ENCODE results near the gene ADGRG2. TPM values are rescaled to one million over a fixed set of nuclear protein-coding genes. Genes with fewer than 3 reads are reported as not detected.

Gene ADGRG2
- total and polyA plus RNA-seq, 3 donors from 2014 or later = 5.0 to 17.2 (median 5.8) TPM

DNA sequence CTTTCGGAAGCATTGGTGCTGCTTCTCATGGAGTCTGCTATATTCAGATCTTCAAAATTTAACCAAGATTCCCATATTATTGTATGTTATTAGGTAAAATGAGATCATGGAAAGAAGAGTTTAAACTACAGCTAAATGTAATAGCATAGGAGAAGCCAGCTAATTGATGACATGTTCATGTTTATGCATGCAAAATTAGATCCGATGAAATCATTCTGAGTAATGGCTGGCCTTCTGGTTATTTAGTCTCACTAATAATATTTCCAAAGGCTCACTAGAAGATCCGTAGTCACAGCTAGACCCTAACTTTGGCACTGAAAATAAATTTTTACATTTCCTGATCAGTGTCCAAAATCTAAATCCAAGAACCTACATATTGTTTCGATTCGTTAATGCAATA is 118.5 kb downstream of the ADGRG2 start:
- TF ChIP-seq, protein P1, sequence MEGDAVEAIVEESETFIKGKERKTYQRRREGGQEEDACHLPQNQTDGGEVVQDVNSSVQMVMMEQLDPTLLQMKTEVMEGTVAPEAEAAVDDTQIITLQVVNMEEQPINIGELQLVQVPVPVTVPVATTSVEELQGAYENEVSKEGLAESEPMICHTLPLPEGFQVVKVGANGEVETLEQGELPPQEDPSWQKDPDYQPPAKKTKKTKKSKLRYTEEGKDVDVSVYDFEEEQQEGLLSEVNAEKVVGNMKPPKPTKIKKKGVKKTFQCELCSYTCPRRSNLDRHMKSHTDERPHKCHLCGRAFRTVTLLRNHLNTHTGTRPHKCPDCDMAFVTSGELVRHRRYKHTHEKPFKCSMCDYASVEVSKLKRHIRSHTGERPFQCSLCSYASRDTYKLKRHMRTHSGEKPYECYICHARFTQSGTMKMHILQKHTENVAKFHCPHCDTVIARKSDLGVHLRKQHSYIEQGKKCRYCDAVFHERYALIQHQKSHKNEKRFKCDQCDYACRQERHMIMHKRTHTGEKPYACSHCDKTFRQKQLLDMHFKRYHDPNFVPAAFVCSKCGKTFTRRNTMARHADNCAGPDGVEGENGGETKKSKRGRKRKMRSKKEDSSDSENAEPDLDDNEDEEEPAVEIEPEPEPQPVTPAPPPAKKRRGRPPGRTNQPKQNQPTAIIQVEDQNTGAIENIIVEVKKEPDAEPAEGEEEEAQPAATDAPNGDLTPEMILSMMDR (IDR thresholded peaks at IDR 0.05) = no peak
- TF ChIP-seq POLR2A (IDR thresholded peaks at IDR 0.05) = no peak
- Histone ChIP-seq H3K27me3 (no peaks in the 10 kb centered on the region), H3K4me3 (no peak overlapping the region), H3K4me1 (no peaks in the 10 kb centered on the region), H3K9me3 (no peaks in the 10 kb centered on the region), H3K27ac (no peak overlapping the region), H3K36me3 (ENCODE audit: low read depth, missing control alignments) (no peaks in the 10 kb centered on the region)
- intact Hi-C loops (cut with DNase I; ENCODE audit: low total_unique reads) = no loop called here
- WGBS, 2 donors = 93 to 94% methylated on average over 5 of the region's 5 CpGs
- DNase-seq = no peak

DNA sequence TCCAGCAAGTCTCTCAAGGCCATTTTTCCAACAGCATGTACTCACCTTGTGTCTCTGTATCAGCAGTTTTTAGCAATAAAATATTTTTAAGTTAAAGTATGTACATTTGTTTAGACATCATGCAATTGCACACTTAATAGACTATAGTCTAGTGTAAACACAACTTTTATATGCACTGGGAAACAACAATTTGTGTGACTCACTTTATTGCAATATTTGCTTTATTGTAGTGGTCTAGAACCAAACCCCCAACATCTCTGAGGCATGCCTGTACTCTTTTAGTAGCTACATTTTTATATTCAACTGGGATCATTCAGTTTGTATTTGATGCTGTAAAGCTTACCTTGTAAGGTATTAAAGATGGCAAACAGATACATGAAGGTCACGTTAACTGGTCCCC is 123.6 kb downstream of the ADGRG2 start:
- Histone ChIP-seq H3K27ac (no peak overlapping the region), H3K4me3 (no peak overlapping the region), H3K9me3 (no peaks in the 10 kb centered on the region), H3K36me3 (ENCODE audit: low read depth, missing control alignments) (no peaks in the 10 kb centered on the region), H3K4me1 (no peaks in the 10 kb centered on the region), H3K27me3 (no peaks in the 10 kb centered on the region)
- no peak for TF ChIP-seq POLR2A (IDR thresholded peaks at IDR 0.05)
- TF ChIP-seq, protein P1 (IDR thresholded peaks at IDR 0.05) = no peak
- DNase-seq = no peak
- WGBS, 2 donors = 46 to 67% methylated on average over 1 of the region's 1 CpG
- intact Hi-C loops (cut with DNase I; ENCODE audit: low total_unique reads) = no loop called here

DNA sequence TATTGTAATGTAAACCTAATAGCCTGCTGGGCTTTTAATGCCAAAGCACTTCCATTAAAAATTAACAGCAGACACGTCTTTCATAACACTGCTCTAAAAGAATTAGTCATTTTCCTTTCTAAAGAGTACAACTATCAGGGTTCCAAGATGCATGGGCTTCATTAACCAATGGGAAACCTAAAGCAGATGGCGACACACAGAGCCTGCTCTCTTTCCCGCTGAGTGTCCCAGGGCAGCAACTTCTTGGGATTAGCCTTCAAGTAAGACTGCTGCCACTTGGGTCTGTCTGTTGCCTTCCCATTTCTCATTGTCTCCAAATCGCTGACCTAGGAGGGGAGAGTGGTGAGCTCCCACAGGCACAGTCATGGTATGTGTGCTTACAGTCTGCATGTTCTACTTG is 124.4 kb downstream of the ADGRG2 start:
- no peaks in the 10 kb centered on the region for H3K36me3 ChIP-seq (ENCODE audit: low read depth, missing control alignments)
- no peak overlapping the region for H3K27ac ChIP-seq
- TF ChIP-seq POLR2A (IDR thresholded peaks at IDR 0.05) = no peak
- TF ChIP-seq, protein P1 (IDR thresholded peaks at IDR 0.05) = no peak
- DNase-seq = no peak
- WGBS, 2 donors = 81% methylated on average over 4 of the region's 4 CpGs
- H3K27me3 ChIP-seq = no peaks in the 10 kb centered on the region
- intact Hi-C loops (cut with DNase I; ENCODE audit: low total_unique reads) = no loop called here
- no peaks in the 10 kb centered on the region for H3K9me3 ChIP-seq
- H3K4me3 ChIP-seq = no peak overlapping the region
- no peaks in the 10 kb centered on the region for H3K4me1 ChIP-seq

DNA sequence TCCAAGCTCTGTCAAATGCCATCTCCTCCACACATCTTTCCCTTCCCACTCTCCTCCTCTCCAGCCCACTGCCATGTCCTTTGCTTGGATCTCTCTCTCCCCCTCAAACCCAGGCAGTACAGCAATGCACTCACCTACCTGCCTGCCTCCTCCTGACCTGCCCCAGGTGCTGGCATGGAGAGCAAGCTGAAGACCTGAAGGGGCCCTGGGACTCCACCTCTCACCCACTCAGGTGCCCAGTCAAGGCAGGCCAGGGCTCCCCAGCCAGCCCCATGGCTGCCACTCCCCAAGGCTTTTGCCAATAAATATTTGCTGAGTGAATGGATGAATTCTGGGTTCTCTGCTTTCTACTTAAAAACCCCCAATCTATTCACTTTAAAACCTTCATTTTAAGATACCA is 125.7 kb downstream of the ADGRG2 start:
- no peak overlapping the region for H3K27ac ChIP-seq
- no peak for DNase-seq
- intact Hi-C loops (cut with DNase I; ENCODE audit: low total_unique reads) = no loop called here
- no peaks in the 10 kb centered on the region for H3K27me3 ChIP-seq
- no peaks in the 10 kb centered on the region for H3K4me1 ChIP-seq
- no peaks in the 10 kb centered on the region for H3K9me3 ChIP-seq
- H3K4me3 ChIP-seq = no peak overlapping the region
- no peaks in the 10 kb centered on the region for H3K36me3 ChIP-seq (ENCODE audit: low read depth, missing control alignments)
- TF ChIP-seq, protein P1 (IDR thresholded peaks at IDR 0.05) = no peak
- TF ChIP-seq POLR2A (IDR thresholded peaks at IDR 0.05) = no peak

DNA sequence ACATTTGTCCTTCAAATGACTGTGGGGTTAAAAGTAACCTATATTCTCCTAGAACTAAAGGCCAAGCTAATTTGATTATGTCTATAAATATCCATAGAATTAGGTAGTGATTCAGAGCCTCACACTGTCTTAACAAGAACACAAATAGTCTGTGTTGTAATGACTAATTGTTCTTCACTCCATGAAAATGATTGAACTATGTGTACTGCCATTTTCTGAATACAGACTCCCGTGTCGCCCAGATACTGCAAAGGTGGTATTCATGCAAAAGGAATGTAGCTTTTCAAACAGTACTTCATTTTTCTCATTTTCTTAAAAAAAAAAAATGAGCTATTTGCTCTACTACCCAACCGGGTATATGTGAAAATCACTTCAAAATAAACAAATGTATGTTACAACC is 127.0 kb downstream of the ADGRG2 start:
- H3K4me3 ChIP-seq = no peak overlapping the region
- no peaks in the 10 kb centered on the region for H3K36me3 ChIP-seq (ENCODE audit: low read depth, missing control alignments)
- 62 to 71% methylated on average over 3 of the region's 3 CpGs for WGBS, 2 donors
- intact Hi-C loops (cut with DNase I; ENCODE audit: low total_unique reads) = no loop called here
- no peak for DNase-seq
- H3K27ac ChIP-seq = no peak overlapping the region
- no peaks in the 10 kb centered on the region for H3K27me3 ChIP-seq
- no peaks in the 10 kb centered on the region for H3K9me3 ChIP-seq
- TF ChIP-seq POLR2A (IDR thresholded peaks at IDR 0.05) = no peak
- TF ChIP-seq, protein P1 (IDR thresholded peaks at IDR 0.05) = no peak
- H3K4me1 ChIP-seq = no peaks in the 10 kb centered on the region

All from testis (tissue), 3 donors.